GM20431 (cell line): Measurements from ENCODE around the gene NAV2.

ENCODE experiments used
- in situ Hi-C: fragments of 300-500 bp; cut with MseI, MboI; formaldehyde crosslinking; loops from one replicate; pipeline ENCODE4 v1.15.0; 2020; ENCODE audit warnings: low sequenced_read_pairs; ENCODE audit not compliant: unreplicated experiment

Gene NAV2, protein sequence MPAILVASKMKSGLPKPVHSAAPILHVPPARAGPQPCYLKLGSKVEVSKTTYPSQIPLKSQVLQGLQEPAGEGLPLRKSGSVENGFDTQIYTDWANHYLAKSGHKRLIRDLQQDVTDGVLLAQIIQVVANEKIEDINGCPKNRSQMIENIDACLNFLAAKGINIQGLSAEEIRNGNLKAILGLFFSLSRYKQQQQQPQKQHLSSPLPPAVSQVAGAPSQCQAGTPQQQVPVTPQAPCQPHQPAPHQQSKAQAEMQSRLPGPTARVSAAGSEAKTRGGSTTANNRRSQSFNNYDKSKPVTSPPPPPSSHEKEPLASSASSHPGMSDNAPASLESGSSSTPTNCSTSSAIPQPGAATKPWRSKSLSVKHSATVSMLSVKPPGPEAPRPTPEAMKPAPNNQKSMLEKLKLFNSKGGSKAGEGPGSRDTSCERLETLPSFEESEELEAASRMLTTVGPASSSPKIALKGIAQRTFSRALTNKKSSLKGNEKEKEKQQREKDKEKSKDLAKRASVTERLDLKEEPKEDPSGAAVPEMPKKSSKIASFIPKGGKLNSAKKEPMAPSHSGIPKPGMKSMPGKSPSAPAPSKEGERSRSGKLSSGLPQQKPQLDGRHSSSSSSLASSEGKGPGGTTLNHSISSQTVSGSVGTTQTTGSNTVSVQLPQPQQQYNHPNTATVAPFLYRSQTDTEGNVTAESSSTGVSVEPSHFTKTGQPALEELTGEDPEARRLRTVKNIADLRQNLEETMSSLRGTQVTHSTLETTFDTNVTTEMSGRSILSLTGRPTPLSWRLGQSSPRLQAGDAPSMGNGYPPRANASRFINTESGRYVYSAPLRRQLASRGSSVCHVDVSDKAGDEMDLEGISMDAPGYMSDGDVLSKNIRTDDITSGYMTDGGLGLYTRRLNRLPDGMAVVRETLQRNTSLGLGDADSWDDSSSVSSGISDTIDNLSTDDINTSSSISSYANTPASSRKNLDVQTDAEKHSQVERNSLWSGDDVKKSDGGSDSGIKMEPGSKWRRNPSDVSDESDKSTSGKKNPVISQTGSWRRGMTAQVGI (N-terminal part only)

DNA sequence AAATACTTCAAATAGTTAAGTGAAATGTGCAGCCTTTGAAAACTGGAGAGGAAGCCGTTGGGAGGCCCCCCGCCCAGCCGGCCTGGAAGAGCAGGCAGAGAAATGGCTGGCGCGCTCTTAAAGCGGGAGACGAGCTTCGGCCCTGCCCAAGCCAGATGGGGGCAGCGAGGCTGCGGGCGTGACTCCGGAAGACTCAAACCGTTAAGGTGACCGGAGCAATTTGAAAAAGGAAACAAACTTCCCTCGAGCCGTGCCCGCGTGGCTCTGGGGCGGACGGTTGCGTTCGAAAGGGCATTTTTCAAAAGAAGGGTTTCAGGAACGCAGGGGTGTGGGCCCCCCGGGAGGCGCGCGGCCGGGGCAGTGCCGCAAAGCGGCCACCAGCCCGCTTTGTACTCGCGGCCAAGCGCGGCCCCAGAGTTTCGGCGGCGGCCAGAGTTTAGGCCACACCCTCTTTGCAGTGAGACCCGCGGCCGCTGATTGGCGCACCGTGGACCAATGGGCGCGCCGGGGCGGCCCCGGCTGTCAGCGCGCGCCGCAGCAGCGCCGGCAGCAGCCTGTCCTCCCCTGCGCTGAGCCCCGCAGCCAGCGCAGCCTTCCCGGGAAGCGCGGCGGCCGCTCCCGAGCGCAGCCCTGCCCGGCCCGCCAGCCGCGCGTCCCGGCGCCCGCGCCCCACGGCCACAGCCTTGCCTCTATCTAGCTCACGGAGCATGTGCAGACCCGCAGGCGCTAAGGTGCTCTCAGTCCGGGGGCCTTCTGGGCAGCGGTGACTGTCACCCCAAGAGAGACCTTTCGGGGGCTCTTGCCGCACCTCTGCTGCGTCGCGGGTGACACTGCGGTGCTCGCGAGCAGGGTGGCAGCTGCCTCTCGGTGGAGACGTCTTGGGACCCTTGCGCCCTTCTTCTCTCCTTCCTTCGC, at the start of gene NAV2:
Gene NAV2 (plus strand): TSS at position 557 of the 915 bp plus-strand sequence. CDS start 859 bp downstream, outside the sequence.
- in situ Hi-C loops = no loop called here

DNA sequence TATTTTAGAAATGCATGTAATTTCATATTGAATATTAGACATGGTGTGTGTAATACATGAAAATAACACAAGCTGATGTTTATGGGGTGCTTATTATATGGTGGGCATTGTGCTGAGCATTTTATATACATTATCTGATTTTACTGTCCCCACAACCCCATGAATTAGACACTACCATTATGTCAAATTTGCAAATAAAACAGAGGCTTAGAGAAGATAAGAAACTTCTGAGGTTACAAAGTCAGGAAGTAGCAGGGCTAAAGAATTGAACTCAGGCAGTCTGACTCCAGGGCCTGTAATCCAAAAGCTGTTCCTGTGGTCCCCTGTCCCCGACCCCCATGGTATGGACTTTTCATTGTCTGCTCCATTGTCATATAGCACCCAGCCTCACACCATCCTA, 49.4 kb upstream of the NAV2 start:
- in situ Hi-C loops = no loop called here

DNA sequence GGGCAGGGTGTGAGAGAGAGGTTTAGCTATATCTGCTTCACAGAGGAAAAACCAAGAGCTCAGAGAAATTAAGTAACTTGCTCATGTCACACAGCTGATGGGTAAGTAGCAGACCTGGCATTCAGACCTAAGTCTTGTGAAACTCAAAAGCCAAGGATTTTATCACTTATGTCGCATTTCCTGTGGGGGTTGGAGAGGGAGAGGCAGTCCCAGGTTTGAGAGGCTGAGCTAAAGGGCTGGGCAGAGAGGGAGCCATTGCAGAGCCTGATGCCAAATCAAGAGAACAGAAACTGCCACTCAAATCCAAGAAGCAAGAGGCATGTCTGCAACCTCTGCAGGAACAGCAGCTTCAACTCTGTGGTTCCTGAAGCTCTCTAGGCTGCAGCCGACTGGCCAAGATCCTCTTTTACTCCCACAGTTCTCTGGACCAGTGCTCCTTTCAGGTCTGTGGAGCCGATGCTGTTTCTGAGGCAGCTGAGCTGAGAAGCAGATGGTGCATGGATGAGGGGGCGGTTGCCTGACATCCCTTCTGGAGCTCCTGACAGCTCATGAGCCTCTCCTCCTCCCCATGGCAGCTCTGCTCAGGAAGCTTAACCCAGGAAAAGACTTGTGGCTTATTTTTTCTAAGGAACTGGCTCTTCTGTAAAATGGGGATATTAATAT, 47.6 kb upstream of the NAV2 start:
- in situ Hi-C loops = no loop called here

DNA sequence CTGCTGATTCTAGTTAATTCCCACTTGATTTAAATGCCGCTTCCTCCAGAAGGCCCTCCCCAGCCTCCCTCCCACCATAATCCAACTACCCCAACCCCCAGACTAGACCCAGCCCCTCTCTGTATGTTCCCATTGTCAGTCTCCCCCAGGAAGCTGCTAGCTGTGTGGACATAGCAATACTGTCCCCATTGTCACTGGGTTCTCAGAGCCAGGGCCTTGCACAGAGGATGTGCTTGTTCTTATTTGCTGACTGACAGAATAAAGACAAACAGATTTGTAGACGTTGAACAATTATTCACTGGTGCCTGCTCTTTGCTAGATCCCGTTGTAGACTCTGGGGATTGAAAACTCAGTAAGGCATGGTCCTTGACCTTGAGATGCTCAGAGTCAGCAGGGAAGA, 45.7 kb upstream of the NAV2 start:
- in situ Hi-C loops = no loop called here

DNA sequence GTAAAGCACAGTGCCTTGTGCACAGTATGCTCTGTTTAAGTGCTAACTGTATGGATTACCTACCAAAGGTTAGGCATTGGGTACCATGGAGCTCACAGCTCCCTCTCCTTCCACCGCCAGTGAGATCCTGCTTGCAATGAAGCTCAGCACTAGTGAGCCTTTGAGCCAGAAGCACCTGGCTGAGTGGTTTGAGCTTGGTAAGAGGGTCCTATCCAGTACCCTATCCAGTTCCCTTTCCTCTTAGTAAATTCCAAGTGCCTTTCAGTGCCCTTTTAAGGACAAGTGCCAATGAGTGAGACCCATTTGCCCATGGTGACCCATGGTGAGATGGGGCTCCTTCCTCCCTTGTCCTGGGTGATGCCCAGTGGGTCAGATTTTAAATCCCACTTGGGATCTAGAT, 43.1 kb upstream of the NAV2 start:
- in situ Hi-C loops = no loop called here

DNA sequence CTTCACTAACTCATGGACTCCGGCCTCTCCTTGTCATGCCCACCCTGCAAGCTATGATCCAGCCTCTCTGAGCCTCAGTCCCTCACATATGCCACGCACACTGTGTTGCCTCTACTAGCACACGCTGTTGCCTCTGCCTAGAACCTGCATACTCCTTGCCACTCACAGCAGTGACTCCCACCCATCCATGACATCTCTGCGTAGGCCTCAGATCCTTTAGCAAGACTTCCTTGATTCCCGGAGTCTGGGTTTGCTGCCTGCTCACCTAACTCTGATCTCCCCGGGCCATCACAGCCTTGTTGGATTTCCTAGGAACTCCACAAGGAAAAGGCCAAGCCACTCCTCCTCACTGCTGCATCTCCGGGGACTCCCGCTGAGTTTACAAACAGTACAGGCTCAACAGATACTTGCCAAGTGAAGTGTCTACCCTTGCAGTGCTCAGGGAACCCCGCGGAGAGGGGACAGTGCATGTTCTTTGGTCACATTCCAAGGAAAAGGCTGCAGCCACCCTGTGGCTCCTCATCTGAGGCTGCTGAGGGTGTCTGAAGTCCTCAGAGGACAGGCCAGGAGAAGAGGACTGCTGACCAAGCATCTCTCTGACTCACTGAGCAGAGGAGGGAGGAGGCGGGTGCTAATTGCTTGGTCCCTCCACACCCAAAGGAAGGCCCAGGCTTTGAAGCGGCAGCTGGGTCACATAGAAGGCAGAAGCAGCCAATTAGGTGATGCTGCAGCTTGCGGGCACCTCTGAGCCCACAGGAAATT, 42.4 kb upstream of the NAV2 start:
- in situ Hi-C loops = no loop called here

DNA sequence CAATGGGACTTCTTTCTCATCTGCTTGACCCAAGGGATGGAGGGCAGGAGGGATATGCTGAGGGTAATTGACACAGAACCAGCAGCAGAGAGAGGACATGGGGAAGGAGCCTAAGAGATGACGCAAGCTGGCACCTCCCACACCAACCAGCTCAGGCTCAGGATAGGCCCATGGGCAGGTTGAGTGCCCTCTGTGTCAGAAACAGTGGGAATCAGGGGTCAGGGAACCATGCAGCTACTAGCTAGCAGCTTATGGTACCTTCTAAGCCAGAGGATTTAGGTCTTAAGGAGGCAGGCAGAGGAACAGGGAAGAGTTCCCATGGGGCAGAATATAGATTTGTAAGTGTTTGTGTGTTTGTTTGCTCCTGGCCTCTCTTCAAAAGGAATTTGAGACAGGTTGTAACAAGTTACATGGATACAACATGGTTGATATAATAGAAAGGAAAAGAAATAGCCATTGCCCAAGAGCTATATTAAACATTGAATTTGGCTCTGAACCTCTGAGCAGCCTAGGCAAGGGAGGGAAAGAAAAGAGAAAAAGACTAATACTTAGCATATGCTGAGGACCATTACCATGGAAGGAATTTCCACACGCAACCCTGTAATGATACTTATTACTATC, 39.9 kb upstream of the NAV2 start:
- in situ Hi-C loops = no loop called here

DNA sequence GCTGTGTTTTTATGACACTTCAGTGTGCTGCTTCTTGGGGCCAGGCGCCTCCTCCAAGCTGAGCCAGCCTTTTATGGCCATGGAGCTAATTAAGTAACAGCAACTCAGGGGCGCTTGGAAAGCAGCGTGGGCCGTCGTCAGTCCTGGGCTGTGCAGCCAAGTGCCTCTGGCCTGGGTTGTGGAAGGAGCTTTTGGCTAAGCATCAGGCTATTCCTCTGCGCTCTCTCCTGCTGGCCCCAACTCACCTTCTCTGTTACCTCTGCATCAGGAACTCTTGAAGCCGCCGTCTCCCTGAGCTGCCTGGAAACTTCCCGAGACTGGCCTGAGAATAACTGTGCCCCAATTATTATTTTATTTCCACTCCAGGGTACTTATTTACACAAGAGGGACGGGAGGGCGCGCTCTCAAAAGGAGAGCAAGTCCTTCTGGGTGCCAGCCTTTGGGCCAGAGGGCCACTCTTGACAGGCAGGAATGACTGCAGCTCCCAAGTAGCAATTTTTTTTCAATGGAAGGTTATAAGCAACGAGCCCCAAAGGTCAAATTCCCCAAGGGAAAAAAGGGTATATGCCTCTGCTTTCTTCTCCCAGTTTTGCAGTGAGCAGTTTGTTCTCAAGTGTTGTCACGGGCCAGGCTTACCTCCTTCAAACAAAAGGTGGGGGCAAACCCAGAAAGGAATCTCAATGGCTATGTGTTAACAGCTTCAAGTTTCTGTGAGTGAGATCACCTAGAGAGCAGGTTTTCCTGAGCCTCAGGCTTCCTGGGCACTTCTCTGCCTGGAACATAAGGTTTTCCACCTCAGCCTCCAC, 38.5 kb upstream of the NAV2 start:
- in situ Hi-C loops = no loop called here

DNA sequence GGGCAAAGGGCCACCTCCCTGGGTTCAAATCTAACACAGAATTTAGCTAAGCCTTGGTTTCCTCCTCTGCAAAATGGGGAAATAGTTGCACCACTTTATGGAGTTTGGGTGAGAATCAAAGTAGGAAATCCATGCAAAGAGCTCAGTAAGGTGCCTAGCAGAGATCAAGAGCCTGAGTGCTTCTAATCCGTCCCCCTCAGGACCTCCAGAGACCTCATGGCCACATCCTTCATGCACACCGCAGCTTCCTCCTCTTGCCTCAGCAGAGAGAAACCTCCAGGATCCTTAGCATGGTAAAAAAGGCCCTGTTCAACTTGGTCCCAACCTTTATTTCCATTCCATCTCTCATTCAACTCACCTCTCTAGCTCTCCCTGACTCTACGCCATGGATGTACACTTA, 37.8 kb upstream of the NAV2 start:
- in situ Hi-C loops = no loop called here

DNA sequence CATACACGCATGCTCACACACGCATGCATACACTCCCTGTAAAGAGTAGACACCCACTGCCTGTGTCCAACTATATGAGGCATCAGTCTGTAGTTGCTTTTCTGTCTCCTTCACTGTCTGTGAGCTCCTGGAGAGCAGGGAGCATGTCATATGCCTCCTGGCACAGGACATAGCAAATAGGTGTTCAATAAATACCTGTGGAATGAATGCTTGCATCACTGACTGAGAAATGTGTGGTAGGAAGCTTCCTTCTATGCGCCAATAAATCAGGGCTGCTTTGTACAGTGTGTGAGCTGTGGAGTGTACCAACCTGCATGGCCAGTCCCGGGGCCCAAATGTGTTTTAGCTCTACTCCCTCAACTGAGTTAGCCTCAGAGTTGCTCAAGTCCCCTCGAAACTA, 37.2 kb upstream of the NAV2 start:
- in situ Hi-C loops = no loop called here

DNA sequence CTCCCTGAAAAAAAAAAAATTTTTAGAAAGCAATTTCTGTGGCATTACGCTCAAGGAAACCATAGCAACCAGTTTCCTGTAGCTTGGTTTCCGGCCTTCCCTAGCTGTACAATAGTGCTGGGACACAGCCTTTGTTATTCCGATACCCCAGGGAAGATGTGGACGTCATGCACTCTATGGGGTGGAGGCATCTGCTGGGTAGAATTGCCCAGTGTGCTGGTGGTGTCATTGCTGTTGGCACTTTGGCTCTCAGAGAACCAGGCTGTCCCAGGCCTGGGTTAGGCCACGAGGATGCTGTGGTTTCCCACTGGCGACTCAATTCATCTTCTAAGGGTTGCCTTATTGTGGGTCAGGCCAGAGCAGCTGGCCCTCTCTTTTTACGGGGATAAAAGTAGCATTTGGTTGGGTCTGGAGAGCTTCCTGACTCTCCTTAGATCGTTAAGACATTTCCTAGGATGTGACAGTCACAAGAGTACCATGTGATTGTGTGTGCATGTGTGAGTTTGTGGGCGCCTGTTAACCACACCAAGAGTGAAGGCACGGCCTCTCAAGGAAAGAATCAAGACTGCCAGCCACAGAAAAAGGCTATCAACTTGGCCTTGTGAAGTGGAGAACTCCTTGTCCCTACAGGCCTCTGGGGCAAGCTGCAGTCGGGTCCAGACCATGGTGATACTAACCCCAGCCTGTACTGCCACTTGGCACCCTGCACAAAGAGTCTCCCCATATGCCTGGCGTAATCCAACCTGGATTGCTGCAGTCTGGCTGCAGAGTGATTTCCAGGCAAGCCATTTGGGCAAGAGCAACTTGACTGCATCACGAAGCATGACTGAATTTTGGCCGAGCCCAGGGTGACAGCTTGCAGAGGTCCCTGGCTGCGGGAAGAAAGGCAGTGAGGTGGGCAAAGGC, 35.9 kb upstream of the NAV2 start:
- in situ Hi-C loops = no loop called here

DNA sequence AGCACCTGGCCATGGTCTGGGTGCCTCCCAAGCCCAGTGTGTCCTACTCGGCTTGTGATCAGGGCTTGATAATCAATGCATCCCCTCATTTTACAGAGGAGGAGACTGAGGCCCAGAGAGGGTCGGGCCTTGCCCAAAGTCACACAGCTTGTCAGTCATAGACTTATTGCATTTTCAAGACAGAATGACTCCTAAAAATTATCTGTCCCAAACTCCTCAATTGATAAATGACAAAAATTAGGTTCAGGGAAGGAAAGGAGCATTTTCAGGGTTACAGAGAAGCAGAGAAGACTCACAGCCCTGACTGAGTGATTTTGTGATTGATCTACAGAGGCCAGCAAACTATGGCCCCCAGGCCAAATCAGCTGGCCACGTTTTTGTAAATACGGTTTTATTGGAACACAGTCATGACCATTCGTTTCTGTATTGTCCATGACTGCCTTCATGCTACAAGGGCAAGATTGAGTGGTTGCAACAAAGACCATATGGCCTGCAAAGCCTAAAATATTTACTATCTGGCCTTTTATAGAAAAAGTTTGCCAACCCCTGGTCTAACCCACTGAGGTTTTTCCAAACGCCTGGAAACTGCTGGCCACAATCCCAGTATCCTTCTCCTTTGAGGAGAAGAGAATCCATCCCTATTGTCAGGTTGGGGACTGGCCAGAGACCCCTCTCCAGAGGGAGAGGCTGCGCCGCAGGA, 35.1 kb upstream of the NAV2 start:
- in situ Hi-C loops = no loop called here

DNA sequence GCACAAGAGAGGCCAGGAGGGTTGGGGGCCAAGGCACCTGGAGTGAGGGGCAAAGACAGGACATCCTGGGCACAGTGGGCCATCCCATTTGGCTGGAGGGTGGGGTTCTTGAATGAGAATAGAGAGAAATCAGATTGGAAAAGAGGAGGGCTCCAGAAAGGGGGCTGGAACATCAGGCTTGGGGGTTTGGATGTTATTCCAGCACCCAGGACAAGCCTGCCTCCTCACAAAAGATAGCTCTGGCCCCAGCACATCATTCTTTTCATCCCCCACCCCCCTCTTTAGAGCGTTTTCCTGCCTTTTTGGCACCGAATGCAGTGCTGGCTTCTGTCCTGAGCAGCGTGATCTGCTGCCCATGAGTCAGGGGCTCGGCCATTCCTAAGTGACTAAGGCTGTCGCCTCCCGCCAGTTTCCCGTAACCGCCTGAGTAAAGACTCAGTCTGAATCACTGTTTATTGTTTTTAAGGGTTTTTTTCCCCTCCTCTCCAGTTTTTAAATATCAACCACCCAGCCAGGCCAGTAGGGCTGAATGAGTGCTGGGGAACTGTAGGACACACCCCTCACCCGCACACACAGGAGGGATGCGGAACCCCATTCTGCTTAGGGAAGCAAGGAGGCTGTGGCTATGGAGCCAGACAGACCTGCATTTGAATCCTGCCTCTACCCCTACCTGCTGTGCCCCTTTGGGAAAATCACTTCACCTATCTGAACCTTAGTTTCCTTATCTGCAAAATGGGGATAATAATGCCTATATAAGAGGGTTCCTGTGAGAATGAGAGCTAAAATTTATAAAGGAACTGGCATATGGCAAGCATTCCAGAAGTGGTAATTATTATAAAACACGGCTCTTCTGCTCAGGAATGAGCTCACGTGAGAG, 32.4 kb upstream of the NAV2 start:
- in situ Hi-C loops = no loop called here

DNA sequence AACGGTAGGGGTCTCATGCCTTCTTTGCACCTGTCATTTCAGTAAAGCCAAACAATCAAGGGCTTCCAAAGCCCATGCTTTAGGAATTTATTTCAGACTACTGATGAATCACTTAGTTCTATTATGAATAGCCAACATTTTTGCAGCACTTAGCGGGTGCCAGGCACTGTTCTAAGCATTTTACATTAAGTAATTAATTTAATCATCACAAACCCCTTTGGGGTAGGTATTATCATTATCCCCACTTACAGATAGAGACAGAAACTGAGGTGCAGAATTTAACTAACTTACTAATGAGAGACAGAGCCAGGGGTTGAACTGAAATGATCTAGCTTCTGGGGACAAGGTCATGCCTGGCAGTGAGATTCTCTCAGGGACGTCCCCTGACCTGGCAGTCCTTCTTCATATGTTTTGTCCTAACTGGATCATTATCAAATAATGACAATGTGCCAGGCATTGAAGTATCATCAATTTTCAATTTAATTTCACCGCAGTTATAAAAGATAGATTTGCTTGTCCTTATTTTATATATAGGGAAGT, 31.7 kb upstream of the NAV2 start:
- in situ Hi-C loops = no loop called here
